ENCODE results near the gene CHN1.

DNA sequence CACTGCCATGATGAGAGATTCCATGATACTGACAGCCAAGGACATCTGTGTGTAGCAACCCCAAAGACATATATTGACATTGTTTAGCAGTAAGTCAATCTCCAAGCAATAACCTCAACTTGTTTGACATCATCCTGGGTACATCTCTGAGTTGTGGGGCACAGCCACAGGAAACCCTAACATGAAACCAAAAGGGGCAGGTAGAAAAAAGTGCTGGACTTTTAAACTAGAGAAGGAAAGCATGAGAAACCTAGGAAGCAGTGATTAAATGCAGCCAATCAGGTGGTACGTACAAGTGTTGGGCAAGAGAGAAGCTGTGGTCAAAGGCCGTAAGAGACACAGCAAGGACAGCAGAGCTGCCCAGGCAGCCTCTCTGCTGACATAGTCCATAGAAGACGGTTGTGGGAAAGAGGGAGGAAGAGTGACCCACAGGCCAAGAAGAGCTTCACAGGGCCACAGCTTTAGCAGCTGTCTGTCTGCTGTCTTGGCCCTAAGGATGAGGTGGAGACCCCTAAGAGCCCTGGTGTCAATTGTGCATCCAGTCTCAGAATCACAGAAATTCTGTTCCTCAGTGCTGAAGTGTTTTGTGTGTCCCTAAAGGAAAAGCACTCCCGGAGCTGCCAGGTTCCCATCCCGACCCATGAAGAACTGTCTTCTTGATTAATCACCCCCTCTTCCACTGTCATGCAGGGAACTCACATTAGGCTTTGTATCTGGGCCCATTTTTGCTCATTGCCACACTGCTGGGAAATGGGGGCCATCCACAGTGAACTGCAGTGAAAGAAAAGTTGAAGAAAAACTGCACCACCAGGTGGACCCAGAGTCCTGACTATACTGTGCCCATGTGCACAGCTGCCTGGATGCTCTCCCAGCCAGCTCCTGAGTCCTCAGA, 25.4 kb upstream of the CHN1 start:
- no peak for TF ChIP-seq POLR2AphosphoS5 (IDR thresholded peaks at IDR 0.05; ENCODE audit: low read depth, low read length)
- TF ChIP-seq POLR2A (IDR thresholded peaks at IDR 0.05; ENCODE audit: low read depth, low read length) = no peak
